ENCODE results near the gene HOXB3.

HOXB3 gene

DNA sequence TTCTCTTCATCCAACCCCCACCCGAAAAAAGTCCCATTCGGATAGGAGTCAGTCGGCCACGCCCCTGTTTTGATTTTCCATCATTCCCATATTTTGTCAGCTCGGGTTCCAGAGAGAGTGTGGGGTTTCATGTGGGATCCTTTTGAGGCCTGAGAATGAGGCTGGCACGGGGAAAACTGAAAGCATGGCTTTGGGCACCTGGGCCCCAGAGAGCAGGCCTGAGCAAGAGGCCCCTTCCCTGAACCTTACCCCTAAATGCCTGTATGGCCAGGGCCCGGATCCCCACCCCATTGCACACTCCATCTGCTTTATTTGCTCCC, 7.3 kb downstream of the HOXB3 start:
- no peak for DNase-seq

DNA sequence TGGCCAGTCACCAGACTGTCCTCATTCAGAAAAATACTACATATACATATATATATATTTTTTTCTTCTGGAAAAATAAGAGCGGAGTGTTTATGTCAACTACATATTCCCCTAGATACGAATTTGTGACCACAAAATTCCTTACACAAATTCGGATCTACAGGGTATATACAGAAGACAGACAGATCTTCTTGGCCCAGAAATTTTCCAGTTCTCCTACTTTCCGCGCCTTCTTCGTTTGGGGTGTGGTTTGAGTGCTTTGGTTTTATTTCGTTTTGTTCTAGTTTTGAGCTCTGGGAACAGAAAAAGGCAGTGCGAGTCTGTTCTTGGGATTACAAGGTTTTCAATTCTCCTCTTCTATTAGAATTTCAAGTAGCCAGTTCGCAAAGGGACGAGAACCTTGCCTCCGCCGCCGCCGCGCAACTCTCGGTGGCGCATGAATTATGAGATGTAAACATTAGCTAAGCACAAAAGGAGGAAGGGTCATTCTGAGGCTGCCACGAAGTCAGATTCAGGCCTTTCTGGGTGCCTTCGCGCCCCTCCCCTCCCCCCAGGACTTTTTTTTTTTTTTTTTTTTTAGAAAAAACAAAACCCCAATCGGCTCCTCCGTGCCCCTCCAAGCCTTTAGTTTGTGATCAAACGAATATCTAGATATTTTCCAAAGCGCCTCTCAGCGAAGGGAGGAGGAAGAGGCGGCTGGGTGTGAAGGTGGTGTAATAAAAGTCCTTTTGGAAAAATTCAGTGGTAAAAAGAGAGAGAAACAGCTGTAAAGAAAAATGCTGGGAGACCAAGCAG, 10.1 kb downstream of the HOXB3 start:
- no peak for DNase-seq

DNA sequence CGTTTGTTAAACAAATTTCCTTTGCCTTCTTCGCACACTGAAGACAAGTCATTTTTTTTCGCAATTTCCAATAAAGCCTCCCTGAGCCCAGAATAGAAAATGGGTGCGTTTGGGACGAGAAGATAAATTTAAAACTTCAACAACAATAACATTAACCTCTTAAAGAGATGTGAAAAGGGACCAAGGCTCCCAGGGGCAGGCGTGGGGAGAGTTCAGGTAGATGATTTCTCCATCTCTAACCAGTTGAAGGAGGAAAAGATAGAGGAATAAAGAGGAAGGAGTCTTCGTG, 10.6 kb downstream of the HOXB3 start:
- DNase-seq = no peak

DNA sequence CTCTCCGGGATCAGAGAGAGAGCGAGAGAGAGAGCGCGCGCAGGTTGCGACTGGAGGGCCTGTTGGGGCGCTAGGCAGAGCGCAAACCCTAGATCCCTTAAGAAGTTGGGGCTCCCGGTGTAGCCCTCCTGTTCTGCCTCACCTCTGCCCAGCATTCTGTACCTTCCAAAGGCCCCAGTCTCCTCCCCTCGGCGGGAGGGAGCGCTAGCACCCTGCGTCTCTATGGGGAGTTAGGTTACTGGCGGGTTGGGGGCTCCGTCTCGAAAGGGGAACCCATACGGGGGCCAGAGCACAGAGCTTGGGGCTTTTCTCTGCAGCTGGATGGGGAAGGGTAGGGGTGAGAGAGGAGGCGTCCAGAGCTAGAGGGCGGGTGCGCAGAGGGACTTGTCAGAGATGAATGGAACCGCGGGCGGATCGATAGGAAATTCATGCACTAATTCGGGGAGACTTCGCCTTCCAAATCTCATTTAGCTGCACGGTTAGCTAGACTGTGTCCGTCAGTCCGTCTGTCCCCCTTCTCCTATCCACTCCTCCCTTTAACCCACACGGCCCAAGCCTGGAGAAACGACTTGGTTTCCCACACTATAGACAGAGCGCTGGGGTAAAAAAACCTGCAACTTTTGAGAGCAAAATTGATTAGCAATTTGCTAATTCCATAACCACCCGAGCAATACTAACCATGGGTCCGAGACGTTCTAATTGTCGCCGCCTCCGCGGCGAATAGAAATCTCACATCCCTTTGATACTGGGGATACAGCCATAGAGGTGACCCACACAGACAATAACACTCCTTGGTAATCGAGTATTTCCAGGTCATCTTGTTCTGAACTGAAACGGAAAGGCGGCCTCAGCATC, 11.2 kb downstream of the HOXB3 start:
- no peak for DNase-seq

DNA sequence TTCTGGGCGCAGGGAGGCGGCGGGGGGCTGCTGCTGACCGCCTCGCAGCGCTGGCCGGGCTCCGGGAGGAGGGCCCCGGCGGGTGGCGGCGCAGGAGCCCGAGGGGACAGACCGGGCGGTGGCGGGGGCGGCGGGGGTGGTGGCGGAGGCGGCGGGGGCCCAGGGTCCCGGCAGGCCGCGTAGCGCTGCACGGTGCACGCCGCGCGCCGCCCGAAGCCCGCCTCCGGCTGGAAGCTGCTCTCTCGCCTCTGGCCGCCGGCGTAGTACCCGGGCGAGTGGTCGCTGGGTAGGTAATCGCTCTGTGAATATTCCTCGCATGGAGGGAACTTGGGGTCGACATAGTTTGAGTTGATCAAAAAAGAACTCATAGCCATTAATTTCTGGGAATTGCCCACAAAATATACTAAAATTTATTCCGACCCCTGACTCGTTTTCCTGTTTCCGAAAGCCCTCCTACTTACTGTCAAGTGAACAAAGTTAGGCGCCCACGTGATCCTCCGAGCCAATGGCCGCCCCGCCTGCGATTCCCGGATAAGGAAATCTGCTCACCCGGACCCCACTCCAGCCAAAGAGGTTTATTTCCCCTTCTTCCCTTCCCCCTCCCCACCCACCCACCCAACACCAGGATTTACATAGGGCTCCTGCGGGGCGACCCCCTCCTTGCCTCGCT, 12.0 kb downstream of the HOXB3 start, which contains the start of gene HOXB4:
TSS of gene HOXB4 (minus strand) at position 405 of the 670 bp plus-strand sequence. CDS start at position 374, 31 bp downstream.
- peak; percentile 55 for DNase-seq

DNA sequence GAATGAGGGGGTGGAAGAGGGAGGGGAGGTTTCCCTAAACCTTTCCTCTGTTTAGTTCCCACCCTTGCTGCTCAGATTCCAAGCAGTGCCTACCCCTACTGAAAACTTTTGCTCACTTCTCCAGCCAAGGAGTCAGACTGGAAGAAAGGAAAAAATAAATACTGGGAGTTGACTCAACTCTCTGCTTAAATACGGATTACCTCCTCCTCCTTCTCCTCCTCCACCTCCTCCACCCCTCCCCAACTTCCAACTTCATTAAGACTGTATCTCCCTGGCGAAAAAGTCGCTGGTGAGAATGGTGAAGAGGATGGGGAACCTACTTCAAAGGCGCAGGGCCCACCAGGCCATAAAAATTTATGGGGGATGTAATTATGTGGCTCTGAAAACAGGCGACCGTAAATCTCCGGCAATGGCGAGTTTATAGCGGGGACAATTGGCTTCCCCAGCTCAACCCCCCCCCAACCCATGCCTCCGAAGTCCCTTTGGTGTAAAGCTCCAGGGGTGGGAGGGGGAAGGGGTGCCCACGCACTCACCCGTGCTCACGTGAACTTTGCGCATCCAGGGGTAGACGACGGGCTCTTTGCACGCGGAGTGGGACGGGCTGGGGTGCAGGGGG, 12.6 kb downstream of the HOXB3 start:
- no peak for DNase-seq

DNA sequence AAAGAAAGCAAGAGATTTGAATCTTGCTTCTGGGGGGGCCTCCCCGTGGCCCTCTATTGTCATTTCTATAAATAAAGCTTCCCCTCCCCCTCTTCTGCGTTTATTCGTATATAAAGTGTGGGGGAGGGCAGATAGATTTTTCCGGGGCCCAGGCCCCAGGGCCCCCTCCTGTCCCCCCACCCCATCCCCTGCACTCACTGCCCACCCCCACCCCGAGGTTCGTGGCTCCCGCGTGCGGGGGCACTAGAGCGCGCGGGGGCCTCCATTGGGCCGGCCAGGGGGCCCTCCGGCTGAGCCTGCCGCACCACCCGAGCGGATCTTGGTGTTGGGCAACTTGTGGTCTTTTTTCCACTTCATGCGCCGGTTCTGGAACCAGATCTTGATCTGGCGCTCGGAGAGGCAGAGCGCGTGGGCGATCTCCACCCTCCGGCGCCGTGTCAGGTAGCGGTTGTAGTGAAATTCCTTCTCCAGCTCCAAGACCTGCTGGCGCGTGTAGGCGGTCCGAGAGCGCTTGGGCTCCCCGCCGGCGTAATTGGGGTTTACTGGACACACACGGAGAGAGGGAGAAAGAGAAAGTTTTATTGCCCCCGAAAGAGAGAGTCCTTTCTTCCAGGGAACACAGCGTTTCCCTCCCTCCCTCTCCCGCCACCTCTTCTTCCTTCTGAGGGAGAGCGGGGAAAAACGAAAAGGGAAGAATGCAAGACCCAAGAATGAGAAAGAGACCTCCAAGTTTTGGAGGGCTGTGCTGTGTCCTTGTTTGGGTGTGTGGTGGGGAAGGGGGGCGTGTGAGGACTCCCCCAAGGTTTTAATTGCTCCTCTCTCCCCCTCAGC, 13.3 kb downstream of the HOXB3 start:
- DNase-seq = no peak

DNA sequence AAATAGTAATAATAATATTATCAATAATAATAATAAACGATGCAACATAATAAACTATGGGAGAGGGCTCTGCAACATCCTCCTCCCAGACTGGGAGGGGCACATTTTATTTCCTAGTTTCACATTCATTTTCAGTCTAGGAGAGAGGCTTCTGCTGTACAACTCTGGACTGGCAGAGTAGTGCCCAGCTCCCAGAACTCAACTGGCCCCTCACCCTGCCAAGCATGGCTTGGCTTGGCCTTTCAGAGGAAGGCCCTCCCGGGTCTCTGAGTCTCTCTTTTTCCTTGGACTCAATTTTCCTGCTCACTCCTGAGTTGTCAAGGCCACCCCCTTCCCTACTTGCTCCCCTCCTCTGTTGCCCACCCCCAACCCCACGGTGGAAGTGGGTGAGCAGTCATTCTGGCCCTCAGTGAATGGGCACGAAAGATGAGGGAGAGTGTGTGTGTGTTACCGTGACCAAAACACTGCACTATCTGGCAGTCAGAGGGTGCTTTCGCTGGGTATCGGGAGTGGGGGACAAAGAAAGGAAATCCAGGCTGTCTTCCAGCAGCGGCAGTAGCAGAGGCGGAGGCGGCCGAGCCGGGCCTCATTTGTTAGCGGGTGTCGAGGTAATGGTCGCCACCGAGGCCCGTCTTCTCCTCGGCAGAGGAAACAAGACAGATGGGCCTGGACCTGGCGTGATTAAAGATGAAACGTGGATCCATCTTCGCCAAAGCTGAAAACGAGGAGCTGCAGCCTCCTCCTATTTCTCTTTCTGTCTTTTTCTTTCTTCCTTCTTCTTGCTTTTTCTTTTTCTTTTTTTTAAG, 14.2 kb downstream of the HOXB3 start:
- no peak for DNase-seq

DNA sequence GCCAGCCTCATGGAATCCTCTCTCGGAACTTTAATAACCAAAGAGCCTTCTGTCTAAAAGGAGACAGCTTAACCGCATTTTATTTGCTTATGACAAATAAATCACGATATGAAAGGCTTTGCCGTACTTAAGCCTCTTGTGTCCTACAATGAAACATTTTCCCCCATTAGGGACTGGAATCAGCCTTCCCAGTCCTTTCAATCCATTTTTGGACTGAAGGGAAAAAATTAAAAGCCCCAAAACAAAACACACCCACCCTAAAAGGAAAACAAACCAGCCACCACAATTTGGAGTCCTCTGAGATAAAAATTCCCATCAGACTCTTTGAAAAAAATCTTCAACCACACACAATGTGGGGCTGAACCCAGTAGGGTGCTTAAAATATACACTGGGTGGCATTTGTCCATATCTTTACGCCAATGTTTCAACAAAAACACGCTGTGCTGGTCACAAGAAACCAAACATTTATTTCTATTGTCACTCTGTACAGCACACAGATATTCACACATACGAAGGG, 14.9 kb downstream of the HOXB3 start:
- no peak for DNase-seq

DNA sequence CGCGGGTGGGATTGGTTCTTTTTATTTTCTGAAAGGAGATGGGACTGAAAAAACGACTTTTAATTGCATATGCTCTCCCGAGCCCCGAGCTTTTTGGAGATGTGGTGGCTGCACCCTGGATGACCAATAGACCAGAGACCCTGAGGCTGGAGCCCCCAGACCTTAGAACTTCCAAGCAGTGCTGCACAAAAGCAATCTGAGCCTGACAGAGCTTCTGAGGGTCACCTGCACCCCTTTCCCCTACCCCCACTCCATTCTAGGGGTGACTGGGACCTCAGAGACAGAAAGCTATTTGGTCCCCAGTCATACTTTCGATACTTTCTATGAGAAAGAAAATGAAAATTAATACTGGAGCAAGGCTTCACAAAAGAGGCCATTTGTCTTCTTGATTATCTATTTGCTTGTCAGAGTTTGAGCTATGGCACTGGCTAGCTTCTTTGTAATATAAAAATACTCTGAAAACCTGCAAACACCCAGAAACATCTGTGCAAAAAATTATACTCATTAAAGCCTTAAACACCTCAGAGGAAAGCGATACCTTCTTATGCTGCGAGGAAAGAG, 15.5 kb downstream of the HOXB3 start:
- no peak for DNase-seq

DNA sequence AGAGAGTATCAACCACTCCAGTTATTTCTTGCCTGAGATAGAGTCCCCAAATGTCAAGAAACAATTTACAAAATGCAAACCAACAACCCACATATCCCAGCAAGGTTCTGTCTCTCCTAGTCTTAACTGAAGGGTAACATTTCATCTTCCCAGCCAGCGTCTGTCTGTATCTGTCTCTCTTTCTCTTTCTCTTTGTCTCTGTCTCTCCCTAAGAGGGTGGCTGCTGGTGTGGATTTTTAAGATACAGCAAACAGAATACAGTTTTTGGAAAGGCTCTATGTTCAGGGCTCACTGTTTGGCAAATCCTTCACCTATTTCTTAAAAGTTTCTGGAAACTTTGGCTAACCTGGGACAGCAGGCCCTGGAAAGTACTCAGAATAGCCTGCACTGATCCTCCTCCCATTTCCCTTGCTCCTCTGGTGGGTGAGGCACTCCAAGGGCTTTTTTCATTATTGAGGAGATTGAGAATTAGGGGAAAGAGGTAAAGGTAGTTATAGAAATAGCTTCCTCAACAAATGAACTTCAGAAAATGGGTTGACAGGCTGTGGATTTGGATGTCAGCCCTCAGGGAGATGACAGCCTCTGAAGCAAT, 18.1 kb downstream of the HOXB3 start:
- DNase-seq = no peak

DNA sequence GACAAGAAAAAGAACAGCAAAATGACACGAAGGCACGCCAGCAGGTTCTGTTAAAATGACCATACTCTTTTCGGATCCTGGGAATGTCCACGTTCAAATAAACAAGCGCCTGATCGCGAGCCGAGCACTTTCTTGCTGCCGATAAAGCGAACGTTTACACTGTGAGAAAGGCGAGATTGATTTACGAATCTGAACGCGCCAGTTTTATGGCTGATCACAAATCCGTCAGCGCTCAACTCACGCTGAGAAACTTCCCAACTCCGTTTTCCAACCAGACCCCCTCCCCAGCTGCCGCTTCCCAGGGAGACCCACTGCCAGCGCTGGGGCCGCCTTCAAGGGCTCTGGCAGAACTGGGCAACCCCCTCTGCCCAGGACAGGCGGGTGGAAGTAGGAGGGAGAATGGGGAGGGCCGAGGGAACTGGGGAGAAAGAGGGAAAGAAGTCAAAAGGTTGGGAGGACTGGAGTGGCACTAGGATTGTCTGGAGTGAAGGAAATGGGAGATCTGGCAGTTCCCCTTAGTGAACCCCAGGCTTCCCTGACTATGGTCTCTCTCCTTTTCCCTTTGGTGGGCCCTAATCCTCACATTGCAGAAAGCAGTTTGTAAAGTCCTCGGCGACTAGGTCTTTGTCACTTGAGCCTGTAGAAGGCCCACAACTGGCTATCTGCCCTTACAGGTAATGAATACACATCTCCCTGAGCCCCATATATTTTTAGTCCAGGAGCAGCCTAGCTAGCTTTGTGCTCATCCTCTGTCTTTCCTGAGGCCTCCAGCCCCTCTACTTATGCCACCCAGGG, 18.8 kb downstream of the HOXB3 start:
- DNase-seq = no peak

DNA sequence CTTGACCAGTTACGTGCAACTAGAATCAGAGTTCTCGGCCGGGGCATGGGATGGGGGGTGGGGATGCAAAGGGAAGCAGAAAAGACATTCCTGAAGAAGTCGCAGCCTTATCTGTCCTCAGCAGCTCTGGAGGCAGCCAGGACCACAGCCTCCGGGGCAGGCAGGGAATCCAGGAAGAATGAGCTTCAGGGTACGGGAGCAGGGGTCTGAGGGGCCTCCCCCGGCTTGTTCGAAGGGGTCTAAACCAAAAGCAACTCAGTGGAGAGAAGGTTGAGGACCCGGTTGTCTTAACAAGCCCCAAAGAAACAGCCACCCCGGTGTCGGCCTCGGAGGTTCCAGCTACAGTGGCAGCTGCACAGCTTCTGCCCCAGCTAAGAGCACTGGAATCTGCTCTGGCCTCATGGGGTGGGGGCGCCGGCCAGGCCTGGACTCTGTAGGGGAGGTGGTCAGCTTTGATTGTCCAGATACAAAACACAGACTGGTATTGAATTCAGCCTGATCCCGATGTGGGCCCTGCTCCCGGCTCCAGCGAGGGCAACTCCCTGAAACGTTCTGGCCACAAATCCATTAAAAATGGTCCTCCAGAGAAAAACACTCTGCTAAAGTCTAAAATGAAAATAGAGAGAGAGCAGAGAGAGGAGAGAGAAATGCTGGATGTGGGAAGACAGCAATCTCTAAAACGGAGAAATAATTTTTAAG, 19.6 kb downstream of the HOXB3 start:
- no peak for DNase-seq

DNA sequence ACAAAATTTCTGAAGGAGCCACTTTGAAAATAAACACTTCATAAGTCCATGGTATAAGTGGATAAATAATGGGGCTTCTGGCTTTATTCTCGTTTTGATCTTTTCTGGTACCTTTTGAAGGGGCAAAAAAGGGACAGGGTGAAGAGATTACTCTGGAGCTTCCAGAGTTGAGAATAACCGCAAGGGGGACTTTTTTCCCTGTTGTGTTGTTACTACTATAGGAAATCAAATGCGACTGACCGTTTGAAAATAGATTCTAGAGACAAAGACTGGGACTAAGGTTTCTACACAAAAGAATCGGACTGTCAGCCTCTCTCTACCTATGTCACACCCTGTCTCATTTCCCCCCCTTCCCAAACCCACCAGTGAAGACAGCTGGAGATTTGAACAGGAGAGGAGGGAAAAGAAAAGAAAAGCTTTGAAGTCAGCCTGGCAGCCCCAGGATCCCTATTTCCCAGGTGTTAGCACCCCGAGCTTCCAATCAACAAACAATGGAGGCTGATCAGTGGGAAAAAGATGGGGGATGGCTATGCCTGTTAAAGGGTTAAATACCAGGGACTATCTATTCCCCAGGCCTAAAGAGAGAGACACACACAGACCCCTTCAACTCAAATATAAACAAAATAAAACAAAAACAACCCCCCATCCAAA, 20.2 kb downstream of the HOXB3 start:
- DNase-seq = no peak

DNA sequence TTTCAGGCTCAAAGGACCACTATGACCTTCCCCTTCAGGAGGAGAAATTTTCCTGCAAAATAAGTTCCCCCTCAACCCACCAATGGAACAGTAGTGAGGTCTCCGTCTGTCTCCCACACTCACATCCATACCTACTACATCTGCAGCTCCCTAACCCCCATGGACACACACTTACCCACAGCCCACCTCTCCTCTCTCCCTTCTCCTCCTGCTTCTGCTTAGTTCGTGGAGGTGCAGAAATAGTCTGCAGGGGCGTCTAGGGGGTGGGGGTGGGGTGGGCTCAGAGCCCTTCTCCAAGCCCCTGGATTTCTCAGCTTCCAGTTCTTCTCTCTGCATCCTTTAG, 20.8 kb downstream of the HOXB3 start:
- no peak for DNase-seq

DNA sequence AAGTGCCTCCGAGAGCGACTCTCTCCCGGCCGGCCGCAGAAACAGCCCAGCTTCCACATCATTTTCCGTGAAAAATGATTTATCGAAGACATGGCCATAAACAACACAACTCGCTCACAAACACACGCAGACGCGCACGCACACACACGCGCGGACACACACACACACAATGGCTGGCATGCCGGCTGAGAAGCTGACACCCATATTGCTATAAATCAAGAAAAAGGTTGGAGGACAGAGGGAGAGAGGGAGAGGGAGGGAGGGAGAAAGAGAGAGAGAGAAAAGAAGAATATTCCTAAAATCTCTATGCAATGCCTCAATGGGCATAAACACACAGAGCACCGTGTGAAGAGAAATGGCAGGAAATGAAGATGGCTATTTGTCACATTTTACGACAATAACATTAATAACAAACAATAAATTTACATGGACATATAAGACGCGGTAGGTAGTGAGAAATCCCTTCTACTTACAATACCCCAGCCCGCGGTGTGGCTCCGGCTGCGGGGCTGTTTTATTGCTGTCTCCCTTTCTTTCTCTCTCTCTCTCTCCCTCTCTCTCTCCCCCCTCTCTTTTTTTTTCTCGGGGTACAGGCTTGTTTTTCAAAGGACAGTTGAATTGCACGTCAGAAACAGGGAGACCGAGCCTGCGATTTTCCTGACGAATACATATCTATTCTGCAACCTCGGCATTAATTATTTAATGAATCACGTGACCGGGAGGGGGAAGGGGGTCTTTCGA, 21.4 kb downstream of the HOXB3 start:
- DNase-seq = no peak

DNA sequence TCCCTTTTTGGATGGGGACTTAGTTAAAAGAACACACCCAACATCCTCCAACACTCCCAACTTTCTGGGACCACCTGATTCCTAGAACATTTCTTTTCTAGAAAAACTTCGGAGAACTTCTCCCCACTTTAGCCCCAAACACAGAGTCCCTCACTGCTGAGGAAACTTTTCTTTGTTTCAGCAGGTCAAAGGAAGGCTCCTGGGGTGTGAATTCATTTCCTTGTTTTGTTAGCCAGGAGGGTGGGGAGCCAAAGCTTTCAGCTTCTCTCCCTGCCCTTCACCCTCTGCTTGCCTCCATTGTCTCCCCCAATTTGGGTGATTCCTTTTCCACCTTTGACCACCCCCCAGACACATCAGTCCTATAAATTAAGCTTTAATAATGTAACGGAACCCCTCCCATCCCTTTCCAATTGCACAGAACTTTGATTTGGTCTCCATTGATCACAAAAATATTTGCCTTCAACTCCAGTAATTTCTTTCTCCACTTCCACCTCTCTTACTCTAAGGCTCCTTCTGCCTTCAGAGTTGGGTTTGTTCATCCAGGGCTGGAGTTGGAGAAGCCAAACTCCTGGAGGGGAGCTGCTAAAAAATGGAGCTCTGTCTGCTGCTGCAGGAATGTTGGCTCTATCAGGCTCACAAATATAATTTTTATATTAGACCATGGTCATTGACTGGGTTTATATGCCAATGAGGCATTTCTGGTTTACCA, 22.2 kb downstream of the HOXB3 start:
- no peak for DNase-seq

Measured in activated T-cell treated with anti-CD3 and anti-CD28 coated beads for 4 hours (primary cell).